ENCODE results near the gene PSMB5.
A peak's percentile ranks its signal among the peaks of the same experiment; 100 is the strongest.
"Not testable (repeated sequence)": the region's sequence is repeated elsewhere in the genome, so short reads cannot be mapped to it uniquely, and the experiment has no call there.

The PSMB5 gene

DNA sequence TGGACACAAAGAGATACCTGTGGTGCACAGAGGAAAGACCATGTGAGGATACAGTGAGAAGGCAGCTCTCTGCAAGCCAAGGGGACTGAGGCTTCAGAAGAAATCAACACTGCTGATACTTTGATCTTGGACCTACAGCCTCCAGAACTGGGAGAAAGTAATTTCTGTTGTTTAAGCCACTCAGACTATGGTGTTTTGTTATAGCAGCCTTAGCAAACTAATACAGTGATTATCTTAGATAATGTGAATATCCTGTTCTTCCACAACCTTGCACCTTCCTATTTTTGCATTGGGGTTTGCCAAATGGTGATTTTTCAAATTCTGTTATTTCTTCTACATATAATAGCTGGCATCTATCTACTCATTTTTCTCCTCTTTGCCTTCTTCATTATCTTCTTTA, 16.6 kb downstream of the PSMB5 start:
- Mint-ChIP-seq H3K27ac (no peak overlapping the region), H3K9me3 (no peaks in the 10 kb centered on the region), H3K4me3 (no peak overlapping the region), H3K27me3 (no peaks in the 10 kb centered on the region), H3K36me3 (peaks cover 9% of the 10 kb centered on the region), H3K4me1 (no peaks in the 10 kb centered on the region)
- no peak for ATAC-seq

DNA sequence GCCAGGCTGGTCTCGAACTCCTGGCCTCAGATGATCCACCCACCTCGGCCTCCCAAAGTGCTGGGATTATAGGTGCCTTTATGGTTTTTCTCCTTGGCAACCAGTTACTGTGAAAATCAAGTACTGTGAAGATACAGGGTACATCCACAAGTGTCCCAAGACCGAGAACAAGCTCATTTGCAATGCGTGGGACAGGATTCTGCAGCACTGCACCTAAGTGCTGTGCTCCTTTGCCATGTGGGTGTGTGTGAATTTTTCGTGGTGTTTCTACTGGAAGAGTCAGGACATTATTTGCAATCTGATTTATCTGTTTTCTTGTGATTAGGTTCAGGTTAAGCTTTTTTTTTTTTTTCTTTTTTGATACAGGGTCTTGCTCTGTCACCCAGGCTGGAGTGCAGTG, 17.6 kb downstream of the PSMB5 start:
- Mint-ChIP-seq H3K4me3 (no peak overlapping the region), H3K27ac (no peak overlapping the region), H3K36me3 (peaks cover 9% of the 10 kb centered on the region), H3K4me1 (no peaks in the 10 kb centered on the region), H3K9me3 (no peaks in the 10 kb centered on the region), H3K27me3 (no peaks in the 10 kb centered on the region)
- ATAC-seq = no peak

DNA sequence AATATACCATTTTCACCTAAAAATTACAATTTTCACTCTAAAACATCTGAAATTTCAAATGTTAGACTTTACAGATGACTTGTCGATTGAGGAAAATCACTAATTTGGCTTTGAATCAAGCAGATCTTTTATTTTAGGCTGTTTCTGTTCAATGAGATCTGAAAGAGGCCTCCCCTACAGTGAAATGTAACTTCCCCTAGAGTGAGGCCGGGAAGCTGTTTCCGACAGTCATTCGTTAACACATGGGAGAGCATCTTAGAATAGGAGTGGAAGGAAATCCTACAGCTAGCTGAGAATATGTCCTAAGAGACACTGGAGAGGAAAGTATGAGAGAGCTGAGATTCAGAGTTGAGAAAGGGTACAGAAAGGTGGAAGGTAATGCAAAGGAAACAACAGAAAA, 19.1 kb downstream of the PSMB5 start:
- no peaks in the 10 kb centered on the region for H3K36me3 Mint-ChIP-seq
- no peaks in the 10 kb centered on the region for H3K4me1 Mint-ChIP-seq
- H3K9me3 Mint-ChIP-seq = no peaks in the 10 kb centered on the region
- H3K27me3 Mint-ChIP-seq = no peaks in the 10 kb centered on the region
- ATAC-seq = no peak
- no peak overlapping the region for H3K27ac Mint-ChIP-seq
- no peak overlapping the region for H3K4me3 Mint-ChIP-seq

DNA sequence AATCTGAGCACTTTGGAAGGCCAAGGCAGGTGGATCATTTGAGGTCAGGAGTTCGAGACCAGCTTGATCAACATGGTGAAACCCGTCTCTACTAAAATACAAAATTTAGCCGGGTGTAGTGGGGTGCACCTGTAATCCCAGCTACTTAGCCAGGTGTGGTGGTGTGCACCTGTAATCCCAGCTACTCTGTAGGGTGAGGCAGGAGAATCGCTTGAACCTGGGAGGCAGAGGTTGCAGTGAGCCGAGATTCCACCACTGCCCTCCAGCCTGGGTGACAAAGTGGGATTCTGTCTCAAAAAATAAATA, 21.0 kb downstream of the PSMB5 start:
- H3K4me1 Mint-ChIP-seq, H3K36me3 Mint-ChIP-seq, H3K4me3 Mint-ChIP-seq, H3K27me3 Mint-ChIP-seq, ATAC-seq, H3K27ac Mint-ChIP-seq, H3K9me3 Mint-ChIP-seq: not testable (repeated sequence)

DNA sequence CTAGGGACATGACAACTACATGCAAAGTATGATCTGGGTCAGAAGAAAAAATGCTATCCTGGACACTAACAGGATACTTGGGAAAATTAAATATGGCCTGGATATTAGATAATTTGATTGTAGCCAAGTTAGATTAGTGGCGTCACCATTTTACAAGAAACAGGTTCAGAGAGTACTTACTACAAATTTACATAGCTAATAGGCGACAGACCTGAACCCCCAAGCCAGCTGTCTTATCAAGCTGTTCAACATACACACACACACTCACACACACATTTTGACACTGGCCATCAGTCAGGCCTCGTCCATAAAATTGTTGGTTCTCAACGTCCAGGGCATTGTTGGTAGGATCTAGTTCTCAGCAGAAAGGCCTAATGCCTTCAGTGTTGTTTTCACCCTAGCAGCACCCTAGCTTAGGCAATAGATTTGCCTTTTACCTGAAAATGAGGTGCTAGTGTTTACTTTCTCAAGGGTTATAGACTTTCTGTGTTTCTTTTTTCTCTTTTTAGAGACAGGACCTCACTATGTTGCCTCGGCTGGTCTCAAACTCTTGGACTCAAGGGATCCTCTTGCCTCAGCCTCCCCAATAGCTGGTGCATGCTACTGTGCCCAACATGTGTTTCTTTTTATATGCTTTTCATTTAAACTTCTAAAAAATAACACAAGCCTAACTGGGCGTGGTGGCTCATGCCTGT, 21.5 kb downstream of the PSMB5 start:
- no peaks in the 10 kb centered on the region for H3K27me3 Mint-ChIP-seq
- no peak for ATAC-seq
- H3K4me1 Mint-ChIP-seq = peaks cover 9% of the 10 kb centered on the region
- no peaks in the 10 kb centered on the region for H3K9me3 Mint-ChIP-seq
- no peaks in the 10 kb centered on the region for H3K36me3 Mint-ChIP-seq
- no peak overlapping the region for H3K27ac Mint-ChIP-seq
- no peak overlapping the region for H3K4me3 Mint-ChIP-seq

DNA sequence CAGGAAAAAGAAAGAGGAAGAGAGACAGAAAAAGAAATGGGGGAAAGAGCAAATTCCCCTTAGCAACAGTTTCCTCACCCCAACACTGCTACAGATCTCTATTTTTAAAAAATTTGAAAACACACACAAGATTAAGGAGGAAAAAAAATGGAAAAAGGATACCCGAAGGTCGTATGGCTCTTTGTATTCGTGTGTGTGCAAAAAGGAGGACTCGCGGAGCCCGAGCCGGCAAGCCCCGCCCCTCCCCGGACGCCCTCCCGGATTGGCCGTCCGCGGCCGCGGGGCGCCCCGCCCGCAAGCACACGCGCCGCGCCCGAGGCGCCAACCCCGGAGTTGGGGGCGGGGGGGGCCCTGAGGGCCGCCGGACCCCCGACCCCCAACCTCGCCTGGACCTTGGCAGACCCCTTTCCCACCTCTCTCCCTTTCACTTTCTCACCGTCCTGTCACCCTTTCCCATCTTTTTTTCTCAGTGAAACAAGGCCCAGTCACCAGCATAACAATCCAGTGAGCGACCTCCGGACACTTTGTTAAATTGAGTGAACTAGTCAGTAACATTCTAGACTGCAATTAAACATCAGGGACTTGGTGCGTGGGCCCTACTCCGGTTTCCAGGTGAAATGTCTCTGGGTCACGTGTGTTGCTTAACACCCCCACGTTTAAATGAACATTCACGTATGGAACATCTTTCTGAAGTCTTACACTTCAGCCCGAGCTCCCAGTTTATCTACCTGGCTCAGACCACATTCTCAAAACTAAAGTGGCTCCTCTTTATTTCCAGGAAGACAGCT, 24.6 kb downstream of the PSMB5 start, which contains the start of gene C14orf93:
TSS of gene C14orf93 (minus strand) at position 205 of the 788 bp plus-strand sequence. CDS start 11,120 bp downstream, outside the sequence.
- Mint-ChIP-seq H3K27ac (peak within 1 kb of the TSS; percentile 98), H3K4me3 (peak within 1 kb of the TSS; percentile 100), H3K27me3 (no peaks in the 10 kb centered on the region), H3K4me1 (peaks cover 20% of the 10 kb centered on the region), H3K36me3 (no peaks in the 10 kb centered on the region), H3K9me3 (no peaks in the 10 kb centered on the region)
- peak; percentile 71 for ATAC-seq

DNA sequence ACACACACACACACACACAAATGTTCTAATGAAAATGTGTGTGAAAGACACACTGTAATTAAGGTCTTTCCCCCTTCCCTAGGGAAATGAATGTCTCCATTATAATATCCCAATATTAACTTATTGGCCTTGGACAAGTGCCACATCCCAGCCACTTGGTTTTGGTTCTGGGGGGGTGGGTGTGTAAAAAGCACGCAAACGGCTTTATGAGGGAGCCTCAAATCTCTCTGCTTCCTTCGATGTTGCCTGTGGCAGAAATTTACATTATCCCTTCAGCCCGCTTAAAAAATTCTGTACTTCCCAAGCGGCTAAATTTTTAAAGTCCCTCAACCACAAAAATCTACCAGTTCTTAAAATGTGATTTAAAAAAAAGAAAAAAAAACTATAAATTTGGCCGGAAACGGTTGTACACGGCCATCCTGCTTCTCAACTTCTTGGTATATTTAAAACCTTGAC, 25.2 kb downstream of the PSMB5 start:
- Mint-ChIP-seq H3K27me3 (no peaks in the 10 kb centered on the region), H3K27ac (peak overlapping the region; percentile 98), H3K4me1 (peaks cover 24% of the 10 kb centered on the region), H3K4me3 (peak overlapping the region; percentile 100), H3K36me3 (no peaks in the 10 kb centered on the region), H3K9me3 (no peaks in the 10 kb centered on the region)
- ATAC-seq = no peak

DNA sequence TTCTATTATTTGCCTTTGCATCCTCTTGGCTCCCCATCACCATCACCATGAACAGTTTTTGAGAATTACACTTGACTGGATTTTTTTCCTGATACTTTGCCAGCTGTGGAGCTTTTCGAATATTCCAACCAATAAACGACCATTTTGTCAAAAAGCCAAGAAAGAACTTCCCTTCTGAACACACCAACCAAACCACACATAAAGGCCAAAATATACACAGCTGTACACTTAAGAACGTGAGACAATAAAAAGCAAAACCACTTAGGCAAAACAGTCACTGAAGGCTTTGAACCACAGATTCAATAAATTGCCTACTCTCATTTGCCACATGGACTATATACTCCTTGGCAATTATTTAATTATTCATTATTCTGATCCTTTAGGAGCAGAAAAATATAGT, 25.9 kb downstream of the PSMB5 start:
- Mint-ChIP-seq H3K36me3 (no peaks in the 10 kb centered on the region), H3K27me3 (no peaks in the 10 kb centered on the region), H3K4me1 (peaks cover 24% of the 10 kb centered on the region)

DNA sequence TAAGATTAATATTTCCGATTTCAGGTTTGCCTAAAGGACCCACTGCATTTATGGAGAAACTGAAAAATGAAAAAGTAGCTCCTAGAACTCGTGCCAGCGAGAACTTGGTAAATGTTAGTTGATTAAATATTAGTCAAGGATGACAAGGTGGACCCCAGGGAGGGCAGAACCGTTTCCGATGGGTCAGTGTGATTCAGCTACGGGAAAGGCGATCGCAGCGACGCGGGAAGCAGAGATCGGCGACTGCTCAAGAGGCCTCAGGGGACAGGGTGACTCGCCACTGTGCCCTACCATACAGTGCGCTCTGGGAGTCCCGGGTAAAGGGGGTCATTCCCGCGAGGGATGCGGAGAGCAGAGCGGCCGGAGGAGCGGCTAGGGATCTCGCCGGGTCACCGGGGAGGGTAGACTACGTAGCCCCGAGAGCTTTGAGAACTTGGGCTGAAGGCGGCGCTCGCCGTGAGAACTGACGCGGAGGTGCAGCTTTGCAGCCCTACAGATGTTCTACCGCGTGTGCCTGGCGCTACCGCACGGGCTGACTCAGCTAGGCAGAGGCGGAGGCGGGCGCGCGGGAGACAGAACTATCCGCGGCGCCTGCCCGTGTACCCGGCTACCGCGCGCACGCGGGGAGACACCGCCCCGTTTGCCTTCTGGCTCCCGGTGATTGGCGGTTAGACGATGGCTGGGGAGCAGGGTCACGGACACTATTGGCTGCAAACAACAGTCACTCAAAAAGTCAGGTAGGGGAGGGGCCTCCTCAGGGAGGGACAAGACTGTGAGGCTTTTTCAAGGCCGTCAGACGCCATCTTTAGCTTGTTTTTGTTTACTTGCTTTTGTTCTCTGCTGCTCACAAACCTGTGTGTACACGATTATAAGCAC, 27.9 kb downstream of the PSMB5 start:
- Mint-ChIP-seq H3K9me3 (no peaks in the 10 kb centered on the region), H3K4me1 (peaks cover 24% of the 10 kb centered on the region), H3K36me3 (no peaks in the 10 kb centered on the region), H3K27ac (peak overlapping the region; percentile 97), H3K27me3 (no peaks in the 10 kb centered on the region), H3K4me3 (peak overlapping the region; percentile 87)
- peak; percentile 99 for ATAC-seq

More for the DNA sequence above, 25.9 kb downstream of the PSMB5 start:
- peak overlapping the region; percentile 72 for H3K27ac Mint-ChIP-seq
- ATAC-seq = no peak
- H3K4me3 Mint-ChIP-seq = peak overlapping the region; percentile 41
- no peaks in the 10 kb centered on the region for H3K9me3 Mint-ChIP-seq

DNA sequence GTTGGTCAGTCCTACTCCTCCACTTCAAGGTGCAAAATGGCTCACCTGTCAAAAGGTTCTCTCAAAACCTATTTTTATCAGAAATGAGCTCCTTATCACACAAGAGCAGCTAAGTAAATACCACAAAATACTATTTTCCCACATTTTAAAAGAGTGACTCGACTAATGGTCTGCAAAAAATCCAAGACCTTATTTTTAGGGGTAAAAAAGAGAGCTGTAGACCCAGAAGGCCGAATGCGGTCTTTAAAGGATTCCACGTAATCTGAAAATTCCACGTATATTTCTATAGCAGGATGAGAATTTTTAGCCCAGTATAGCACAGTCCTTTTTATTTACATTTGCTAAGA, 28.5 kb downstream of the PSMB5 start:
- H3K27ac Mint-ChIP-seq = peak overlapping the region; percentile 97
- peak overlapping the region; percentile 87 for H3K4me3 Mint-ChIP-seq
- no peaks in the 10 kb centered on the region for H3K36me3 Mint-ChIP-seq
- no peak for ATAC-seq
- H3K27me3 Mint-ChIP-seq = no peaks in the 10 kb centered on the region
- peaks cover 24% of the 10 kb centered on the region for H3K4me1 Mint-ChIP-seq
- H3K9me3 Mint-ChIP-seq = no peaks in the 10 kb centered on the region

DNA sequence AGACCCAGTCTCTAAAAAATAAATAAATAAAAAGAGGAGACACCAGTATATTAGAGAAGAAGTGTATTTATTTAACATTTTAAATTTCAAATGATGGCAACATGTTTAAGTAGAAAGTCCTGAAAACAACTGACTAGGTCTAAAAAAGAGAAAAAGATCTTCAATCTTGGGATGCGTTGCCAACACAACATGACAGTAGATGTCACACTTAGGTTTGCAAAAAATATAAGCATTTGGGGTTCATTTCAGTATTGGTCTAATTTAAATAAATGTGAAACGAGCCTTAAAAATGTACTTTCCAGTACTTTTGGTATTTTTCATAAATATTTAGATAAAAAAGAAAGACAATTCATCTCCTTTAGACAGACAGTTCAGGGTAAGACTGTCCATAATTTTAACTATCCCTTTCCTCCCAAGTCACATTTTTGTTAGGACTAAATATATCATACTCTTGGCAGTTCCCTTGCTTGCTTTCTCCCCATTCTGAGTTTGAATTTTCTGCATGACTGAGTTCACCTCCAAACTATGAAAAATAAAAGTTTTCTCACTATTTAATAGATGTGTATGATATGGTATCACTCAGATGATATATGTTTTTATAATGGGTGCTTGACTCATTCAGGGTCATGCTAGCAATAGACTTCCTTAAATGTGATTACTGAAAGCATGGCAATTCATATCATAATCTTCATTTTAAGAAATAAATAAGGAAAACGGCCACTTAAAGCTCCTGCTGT, 29.1 kb downstream of the PSMB5 start:
- peaks cover 24% of the 10 kb centered on the region for H3K4me1 Mint-ChIP-seq
- ATAC-seq = no peak
- H3K27ac Mint-ChIP-seq = peak overlapping the region; percentile 97
- no peaks in the 10 kb centered on the region for H3K9me3 Mint-ChIP-seq
- no peaks in the 10 kb centered on the region for H3K27me3 Mint-ChIP-seq
- H3K4me3 Mint-ChIP-seq = peak overlapping the region; percentile 87
- no peaks in the 10 kb centered on the region for H3K36me3 Mint-ChIP-seq

DNA sequence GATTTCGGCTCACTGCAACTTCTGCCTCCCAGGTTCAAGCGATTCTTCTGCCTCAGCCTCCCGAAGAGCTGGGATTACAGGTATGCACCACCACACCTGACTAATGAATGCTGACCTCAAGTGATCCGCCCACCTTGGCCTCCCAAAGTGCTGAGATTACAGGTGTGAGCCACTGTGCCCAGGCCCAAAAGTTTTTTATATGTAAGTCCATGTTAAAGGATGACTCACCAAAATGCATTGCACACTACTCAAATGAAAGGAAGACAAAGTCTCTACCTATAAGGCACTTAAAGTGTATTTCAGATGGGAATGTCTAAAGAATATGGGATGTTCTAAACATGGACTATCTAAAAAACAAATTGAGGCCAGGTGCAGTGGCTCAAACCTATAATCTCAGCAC, 30.4 kb downstream of the PSMB5 start:
- not testable (repeated sequence) for H3K27ac Mint-ChIP-seq, H3K9me3 Mint-ChIP-seq, H3K4me3 Mint-ChIP-seq, H3K36me3 Mint-ChIP-seq, ATAC-seq, H3K27me3 Mint-ChIP-seq
- H3K4me1 Mint-ChIP-seq = peaks cover 24% of the 10 kb centered on the region

DNA sequence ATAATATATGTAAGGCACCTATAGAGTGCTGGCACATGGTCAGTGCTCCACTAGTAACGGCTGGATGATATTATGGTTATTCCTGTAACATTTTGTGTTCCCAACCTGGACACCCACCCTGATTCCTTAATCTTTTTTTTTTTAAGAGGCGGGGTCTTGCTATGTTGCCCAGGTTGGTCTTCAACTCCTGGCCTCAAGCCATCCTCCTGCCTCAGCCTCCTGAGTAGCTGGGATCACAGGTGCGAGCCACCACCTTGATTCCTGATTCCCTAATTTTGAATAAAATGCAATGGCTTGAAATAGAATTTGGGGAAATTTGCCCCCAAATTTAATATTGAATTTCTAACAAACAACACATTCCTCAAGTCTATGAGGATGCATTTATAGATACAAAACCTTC, 32.1 kb downstream of the PSMB5 start:
- no peak overlapping the region for H3K27ac Mint-ChIP-seq
- no peak overlapping the region for H3K4me3 Mint-ChIP-seq
- no peaks in the 10 kb centered on the region for H3K36me3 Mint-ChIP-seq
- H3K27me3 Mint-ChIP-seq = no peaks in the 10 kb centered on the region
- no peak for ATAC-seq
- peaks cover 16% of the 10 kb centered on the region for H3K4me1 Mint-ChIP-seq
- H3K9me3 Mint-ChIP-seq = no peaks in the 10 kb centered on the region

DNA sequence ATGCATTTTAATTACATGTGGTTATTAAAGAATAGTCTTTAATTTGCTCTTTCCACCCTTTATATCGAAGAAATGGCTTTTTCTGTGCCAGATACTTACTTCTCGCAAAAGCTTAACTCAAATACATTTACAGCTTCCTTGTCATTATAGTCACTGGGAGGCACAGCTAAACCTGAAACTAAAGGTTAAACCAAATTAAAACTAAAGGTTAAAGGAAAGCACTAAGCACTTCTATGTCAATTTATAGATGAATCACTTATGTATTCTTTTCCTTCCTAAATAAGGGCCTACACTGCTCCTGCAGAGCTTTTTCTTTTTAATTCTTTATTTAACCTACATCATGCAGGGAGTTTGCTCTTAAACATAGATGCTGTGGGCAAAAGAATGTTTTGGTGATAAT, 33.8 kb downstream of the PSMB5 start:
- no peaks in the 10 kb centered on the region for H3K9me3 Mint-ChIP-seq
- H3K36me3 Mint-ChIP-seq = no peaks in the 10 kb centered on the region
- H3K27me3 Mint-ChIP-seq = no peaks in the 10 kb centered on the region
- no peak overlapping the region for H3K27ac Mint-ChIP-seq
- peaks cover 9% of the 10 kb centered on the region for H3K4me1 Mint-ChIP-seq
- no peak for ATAC-seq
- no peak overlapping the region for H3K4me3 Mint-ChIP-seq

Data from stimulated activated memory B cell treated with anti-CD40 and anti-IgM and Interleukin-4, amounts not matched to agents 10 μg/mL and 1 μg/mL and 100 μg/mL, for 72 hours (primary cell).